Thymus (tissue), 11 donors: ENCODE measurements around the gene CXCL9. TPM values are rescaled to one million over a fixed set of nuclear protein-coding genes. Genes with fewer than 3 reads are reported as not detected.
"Not testable (repeated sequence)": the region's sequence is repeated elsewhere in the genome, so short reads cannot be mapped to it uniquely, and the experiment has no call there.

ENCODE experiments used
- DNase-seq, 9 donors: peaks; one replicate each; pipeline ENCODE4 v3.0.0-alpha.2; 2013; ENCODE audit warnings: low spot score in 9 of 9, low read depth in 6 of 9, missing footprints in 1 of 9
- H3K27ac ChIP-seq, 2 donors: one replicate each; pipeline ENCODE4 v1.5.1; 2013; ENCODE audit warnings: control low read depth in 1 of 2, low read depth in 1 of 2, low read length in 1 of 2, mild to moderate bottlenecking in 1 of 2, moderate library complexity in 1 of 2
- H3K27me3 ChIP-seq, 2 donors: one replicate each; pipeline ENCODE4 v1.5.1; 2013; ENCODE audit warnings: low read length in 1 of 2; ENCODE audit not compliant: control insufficient read depth in 2 of 2, insufficient read depth in 1 of 2
- H3K36me3 ChIP-seq, 2 donors: one replicate each; pipeline ENCODE4 v1.5.1; 2013; ENCODE audit warnings: low read length in 1 of 2, mild to moderate bottlenecking in 1 of 2, moderate library complexity in 1 of 2; ENCODE audit not compliant: control insufficient read depth in 2 of 2, insufficient read depth in 2 of 2
- H3K4me1 ChIP-seq, 2 donors: one replicate each; pipeline ENCODE4 v1.5.1; 2013; ENCODE audit warnings: low read length in 2 of 2; ENCODE audit not compliant: control insufficient read depth in 2 of 2, insufficient read depth in 2 of 2
- H3K4me3 ChIP-seq, 2 donors: one replicate each; pipeline ENCODE4 v1.5.1; 2013; ENCODE audit warnings: low read length in 2 of 2, control low read depth in 1 of 2, mild to moderate bottlenecking in 1 of 2
- H3K9me3 ChIP-seq, 2 donors: one replicate each; pipeline ENCODE4 v1.5.1; 2013; ENCODE audit warnings: low read length in 1 of 2, mild to moderate bottlenecking in 1 of 2; ENCODE audit not compliant: control insufficient read depth in 2 of 2, insufficient read depth in 1 of 2
- WGBS: extraction: QIAGEN DNeasy Blood & Tissue Kit; methylation state at CpG from one replicate; pipeline ENCODE4 v1.1.7; 2013; 5-methylcytosine and 5-hydroxymethylcytosine counted together
- polyA plus RNA-seq: library from polyadenylated mRNA; stranded (reverse); fragments of 200-250 nt; gene quantifications from one replicate; pipeline ENCODE4 v1.2.3, GENCODE V29; 2013
- total RNA-seq: library from RNA; stranded (reverse); fragments of 120-200 nt; gene quantifications from one replicate; pipeline ENCODE4 v1.2.4, GENCODE V29; 2013
- donor health status: healthy.

CXCL9 gene
- total and polyA plus RNA-seq, 2 donors = 38.7 to 40.0 TPM

DNA sequence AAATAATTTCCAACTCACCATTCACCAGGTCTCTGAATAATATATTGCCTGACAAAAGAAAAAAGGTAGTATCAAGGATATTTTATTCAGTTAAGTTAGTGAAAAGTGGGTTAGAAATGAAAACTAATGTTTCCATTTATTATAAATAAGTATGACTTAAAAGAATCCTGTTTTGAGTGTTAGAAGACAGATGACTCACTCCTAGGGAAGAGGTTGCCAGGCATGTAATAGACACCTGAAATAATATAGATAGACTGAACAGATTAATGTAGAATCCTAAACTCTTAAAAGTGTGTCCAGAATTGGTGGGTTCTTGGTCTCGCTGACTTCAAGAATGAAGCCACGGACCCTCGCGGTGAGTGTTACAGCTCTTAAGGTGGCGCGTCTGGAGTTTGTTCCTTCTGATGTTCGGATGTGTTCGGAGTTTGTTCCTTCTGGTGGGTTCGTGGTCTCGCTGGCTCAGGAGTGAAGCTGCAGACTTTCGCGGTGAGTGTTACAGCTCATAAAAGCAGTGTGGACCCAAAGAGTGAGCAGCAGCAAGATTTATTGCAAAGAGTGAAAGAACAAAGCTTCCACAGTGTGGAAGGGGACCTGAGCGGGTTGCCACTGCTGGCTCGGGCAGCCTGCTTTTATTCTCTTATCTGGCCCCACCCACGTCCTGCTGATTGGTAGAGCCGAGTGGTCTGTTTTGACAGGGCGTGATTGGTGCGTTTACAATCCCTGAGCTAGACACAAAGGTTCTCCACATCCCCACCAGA is 35.1 kb upstream of the CXCL9 start:
- not testable (repeated sequence) for H3K27me3 ChIP-seq, H3K27ac ChIP-seq, H3K4me1 ChIP-seq, H3K9me3 ChIP-seq, H3K4me3 ChIP-seq, H3K36me3 ChIP-seq, DNase-seq
- 88% methylated on average over 17 of the region's 18 CpGs for WGBS

DNA sequence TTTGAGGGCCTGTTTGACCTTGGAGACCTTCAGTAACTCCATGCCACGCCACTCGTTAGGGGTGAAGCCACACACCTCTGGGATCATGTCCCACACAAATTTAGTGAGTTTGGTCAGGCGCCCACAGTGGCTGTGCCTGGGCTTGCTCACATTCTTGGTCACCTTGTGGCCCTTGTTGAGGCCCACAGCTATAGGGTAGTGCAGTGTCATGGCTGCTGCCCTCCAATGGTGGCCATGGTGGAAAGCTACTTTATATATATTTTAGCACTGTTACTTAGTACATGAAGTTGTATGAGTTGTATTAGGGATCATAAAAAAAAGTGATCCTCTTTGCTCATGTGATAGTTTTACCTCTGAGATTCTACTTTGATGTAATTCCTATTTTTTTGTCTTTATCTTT is 29.5 kb upstream of the CXCL9 start:
- no peaks in the 10 kb centered on the region for H3K9me3 ChIP-seq
- no peaks in the 10 kb centered on the region for H3K27me3 ChIP-seq
- WGBS = 99% methylated on average over 3 of the region's 3 CpGs
- H3K36me3 ChIP-seq = no peaks in the 10 kb centered on the region
- no peak overlapping the region for H3K4me3 ChIP-seq
- H3K4me1 ChIP-seq = no peaks in the 10 kb centered on the region
- no peak for DNase-seq
- no peak overlapping the region for H3K27ac ChIP-seq

DNA sequence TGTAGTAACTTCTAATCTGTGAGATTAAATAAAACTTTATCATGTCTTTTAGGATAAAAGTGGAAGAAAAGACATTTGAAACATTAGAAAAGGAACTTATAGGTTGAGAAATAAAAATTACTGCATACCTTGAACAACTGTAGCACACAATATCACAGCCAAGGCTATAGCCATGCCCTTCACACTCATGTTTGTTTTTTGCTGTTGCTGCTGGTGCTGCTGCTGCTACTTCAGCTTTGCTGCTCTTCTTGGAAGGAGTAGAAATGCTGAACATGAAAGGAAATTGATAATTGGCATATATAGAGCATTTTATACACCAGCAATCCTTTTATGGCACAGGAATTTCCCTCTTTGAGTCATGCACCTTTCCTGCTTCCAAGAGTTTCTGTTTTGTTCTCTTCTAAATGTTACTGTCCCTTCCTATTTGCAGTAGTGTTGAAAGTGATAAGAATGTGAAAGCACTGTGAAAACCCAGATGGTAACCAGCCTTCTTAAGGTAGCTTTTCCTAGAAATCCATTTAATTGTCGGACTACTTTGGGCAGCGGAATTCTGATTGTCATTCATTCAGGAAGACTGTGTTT is 28.6 kb upstream of the CXCL9 start, which contains the start of gene CXCL11:
Gene CXCL11, minus strand, starts transcription at position 272 of the 582 bp plus-strand sequence. Its CDS starts 83 bp downstream, at position 189.
- no peak for DNase-seq
- no peaks in the 10 kb centered on the region for H3K4me1 ChIP-seq
- WGBS = 87% methylated on average over 2 of the region's 2 CpGs
- no peak within 1 kb of the TSS for H3K4me3 ChIP-seq
- no peaks in the 10 kb centered on the region for H3K27me3 ChIP-seq
- H3K36me3 ChIP-seq = no peaks in the 10 kb centered on the region
- H3K27ac ChIP-seq = no peak within 1 kb of the TSS
- H3K9me3 ChIP-seq = no peaks in the 10 kb centered on the region

DNA sequence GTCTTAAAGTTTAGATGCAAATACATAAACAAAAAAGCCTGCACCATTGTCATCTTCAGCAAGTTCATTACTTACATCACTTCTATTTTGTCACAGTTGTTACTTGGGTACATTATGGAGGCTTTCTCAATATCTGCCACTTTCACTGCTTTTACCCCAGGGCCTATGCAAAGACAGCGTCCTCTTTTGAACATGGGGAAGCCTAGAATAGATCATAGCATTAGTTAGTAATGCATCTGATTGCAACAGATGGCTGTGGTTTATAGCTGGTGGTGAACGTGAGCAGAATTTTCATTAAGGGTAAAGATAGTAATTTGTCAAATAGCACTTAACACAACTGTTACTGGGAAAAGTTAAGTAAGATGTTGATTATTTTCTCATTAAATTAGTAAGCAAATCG is 27.8 kb upstream of the CXCL9 start:
- DNase-seq = no peak
- no peak overlapping the region for H3K4me3 ChIP-seq
- H3K27me3 ChIP-seq = no peaks in the 10 kb centered on the region
- 83% methylated on average over 3 of the region's 3 CpGs for WGBS
- no peak overlapping the region for H3K27ac ChIP-seq
- H3K9me3 ChIP-seq = no peaks in the 10 kb centered on the region
- no peaks in the 10 kb centered on the region for H3K4me1 ChIP-seq
- H3K36me3 ChIP-seq = no peaks in the 10 kb centered on the region

DNA sequence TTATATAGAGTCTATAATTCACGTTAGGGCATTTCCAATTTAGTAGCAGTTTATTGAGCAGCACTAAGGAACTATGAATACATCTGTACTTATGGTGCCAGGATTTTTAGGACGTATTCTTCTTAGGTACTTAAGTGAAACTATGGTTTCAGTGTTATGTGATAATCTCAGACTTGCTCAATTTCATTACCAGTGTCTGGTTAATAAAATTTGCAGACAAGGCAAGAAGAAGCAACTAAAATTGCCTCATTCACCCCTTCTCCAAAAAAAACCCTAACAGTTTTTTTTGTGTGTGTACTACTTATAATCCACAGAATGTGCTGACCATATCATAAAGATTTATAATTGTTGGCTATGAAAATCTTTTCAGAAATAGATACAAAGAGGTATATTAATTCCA is 22.0 kb upstream of the CXCL9 start:
- H3K9me3 ChIP-seq = no peaks in the 10 kb centered on the region
- 95% methylated on average over 2 of the region's 2 CpGs for WGBS
- no peaks in the 10 kb centered on the region for H3K27me3 ChIP-seq
- H3K27ac ChIP-seq = no peak overlapping the region
- no peaks in the 10 kb centered on the region for H3K36me3 ChIP-seq
- DNase-seq = no peak
- peaks cover 0 to 3% of the 10 kb centered on the region in 2 donors for H3K4me1 ChIP-seq
- no peak overlapping the region for H3K4me3 ChIP-seq

DNA sequence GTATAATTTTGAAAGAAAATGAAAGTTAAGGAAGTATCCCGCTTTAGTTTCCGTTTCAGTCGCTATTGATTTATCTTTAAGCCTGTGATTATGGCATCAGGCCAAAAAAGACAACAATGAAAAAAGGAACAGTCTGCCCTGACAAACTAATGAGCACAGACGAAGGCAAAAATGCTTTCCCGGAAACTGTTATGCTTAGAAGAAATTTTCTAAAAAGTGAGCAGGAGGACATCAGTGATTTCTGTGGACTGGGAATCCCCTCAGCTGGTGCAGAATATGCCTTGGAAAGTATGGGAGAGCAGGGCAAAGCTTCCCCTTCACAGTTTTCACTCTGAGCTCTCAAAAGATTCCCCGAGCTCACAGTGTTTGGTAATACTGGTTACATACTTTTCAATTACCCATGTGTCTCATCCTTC is 21.0 kb upstream of the CXCL9 start:
- WGBS = 16% methylated on average over 6 of the region's 6 CpGs
- peak in 1 of 9 donors; percentile 33 for DNase-seq
- H3K4me3 ChIP-seq = no peak overlapping the region
- H3K4me1 ChIP-seq = peaks cover 0 to 3% of the 10 kb centered on the region in 2 donors
- no peaks in the 10 kb centered on the region for H3K9me3 ChIP-seq
- H3K27me3 ChIP-seq = no peaks in the 10 kb centered on the region
- peak overlapping the region; percentile 36 to 50 for H3K27ac ChIP-seq
- H3K36me3 ChIP-seq = no peaks in the 10 kb centered on the region

DNA sequence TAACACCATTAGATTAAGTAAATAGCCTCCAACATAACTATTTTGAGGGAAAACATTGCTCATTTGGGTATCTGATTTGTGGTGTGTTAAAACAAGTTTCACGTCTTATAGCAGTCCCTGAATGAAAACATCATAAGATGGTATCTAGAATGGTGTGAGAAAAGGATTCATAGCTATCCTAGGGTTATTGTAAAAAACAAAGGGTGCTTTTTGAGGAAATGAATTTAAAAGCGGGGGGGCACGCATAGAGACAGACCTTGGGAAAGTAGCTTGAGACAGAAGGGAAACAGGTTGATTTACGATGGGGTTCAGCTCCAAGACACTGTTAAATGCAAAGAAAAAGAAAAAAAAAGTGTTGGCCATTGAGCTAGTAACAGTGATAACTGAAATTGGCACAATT is 16.8 kb upstream of the CXCL9 start:
- H3K4me1 ChIP-seq = peaks cover 0 to 3% of the 10 kb centered on the region in 2 donors
- H3K9me3 ChIP-seq = no peaks in the 10 kb centered on the region
- H3K36me3 ChIP-seq = no peaks in the 10 kb centered on the region
- no peak for DNase-seq
- H3K27me3 ChIP-seq = no peaks in the 10 kb centered on the region
- no peak overlapping the region for H3K27ac ChIP-seq
- H3K4me3 ChIP-seq = no peak overlapping the region
- 68% methylated on average over 4 of the region's 4 CpGs for WGBS

DNA sequence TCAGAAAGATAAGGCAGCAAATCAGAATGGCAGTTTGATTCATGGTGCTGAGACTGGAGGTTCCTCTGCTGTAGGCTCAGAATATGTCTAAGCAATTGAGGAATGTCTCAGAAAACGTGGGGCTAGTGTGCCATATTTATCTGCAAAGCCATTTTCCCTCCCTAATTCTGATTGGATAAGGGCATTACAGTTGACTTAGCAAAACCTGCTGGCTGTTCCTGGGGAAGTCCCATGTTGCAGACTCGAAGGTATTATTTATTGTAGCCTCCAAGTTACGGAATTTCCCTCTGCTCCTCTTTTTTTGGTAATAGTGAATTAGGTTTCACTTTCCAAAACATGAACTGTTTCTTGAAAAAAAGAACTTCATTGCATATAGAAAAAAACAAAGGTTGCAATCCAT is 16.1 kb upstream of the CXCL9 start, which contains the start of gene CXCL10:
Gene CXCL10, minus strand, starts transcription at position 109 of the 400 bp plus-strand sequence. Its CDS starts 66 bp downstream, at position 43.
- WGBS = 45% methylated on average over 3 of the region's 3 CpGs
- Histone ChIP-seq H3K36me3 (no peaks in the 10 kb centered on the region), H3K27ac (no peak within 1 kb of the TSS), H3K9me3 (no peaks in the 10 kb centered on the region), H3K4me3 (no peak within 1 kb of the TSS), H3K4me1 (no peaks in the 10 kb centered on the region), H3K27me3 (no peaks in the 10 kb centered on the region)
- peak in 1 of 9 donors; percentile 30 for DNase-seq

DNA sequence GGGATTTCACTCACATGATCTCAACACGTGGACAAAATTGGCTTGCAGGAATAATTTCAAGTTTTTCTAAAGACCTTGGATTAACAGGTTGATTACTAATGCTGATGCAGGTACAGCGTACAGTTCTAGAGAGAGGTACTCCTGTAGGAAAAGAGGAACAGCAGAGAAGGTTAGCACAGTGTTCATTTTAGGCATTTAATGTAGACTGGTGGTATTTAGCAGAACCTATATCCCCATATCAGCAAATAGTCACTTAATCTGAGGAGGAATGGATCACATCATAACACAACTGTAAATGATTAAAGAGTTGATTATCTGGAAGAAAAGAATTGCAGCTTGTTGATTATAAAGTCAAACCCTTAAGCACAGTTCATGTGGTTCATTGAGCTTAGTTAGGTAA is 15.4 kb upstream of the CXCL9 start:
- H3K27ac ChIP-seq = no peak overlapping the region
- no peak overlapping the region for H3K4me3 ChIP-seq
- H3K9me3 ChIP-seq = no peaks in the 10 kb centered on the region
- H3K36me3 ChIP-seq = no peaks in the 10 kb centered on the region
- DNase-seq = no peak
- WGBS = 92% methylated on average over 2 of the region's 2 CpGs
- H3K4me1 ChIP-seq = no peaks in the 10 kb centered on the region
- H3K27me3 ChIP-seq = no peaks in the 10 kb centered on the region
